ENCODE data around the gene GPN2. TPM values are rescaled to one million over a fixed set of nuclear protein-coding genes. Genes with fewer than 3 reads are reported as not detected.
A peak's percentile ranks its signal among the peaks of the same experiment; 100 is the strongest.

Gene GPN2
- total RNA-seq, 1 donor from 2014 or later: 14.6 TPM

- no peak for TF ChIP-seq CTCF (conservative IDR thresholded peaks at IDR 0.05; ENCODE audit: low read depth, low read length)
- DNase-seq (ENCODE audit: low read depth): no peak
Measured at GRCh38 chr1:26832249-26832960, 57.7 kb downstream of the GPN2 start.

GRCh38 chr1:26831546-26832248 is 58.4 kb downstream of the GPN2 start:
- no peak for DNase-seq (ENCODE audit: low read depth)
- no peak for TF ChIP-seq CTCF (conservative IDR thresholded peaks at IDR 0.05; ENCODE audit: low read depth, low read length)
- H3K4me3 ChIP-seq (ENCODE audit: low read depth, low read length): no peak overlapping the region

More at GRCh38 chr1:26832249-26832960, 57.7 kb downstream of the GPN2 start:
- H3K4me3 ChIP-seq (ENCODE audit: low read depth, low read length): no peak overlapping the region

GRCh38 chr1:26831059-26831458 is 59.0 kb downstream of the GPN2 start:
- no peak for TF ChIP-seq CTCF (conservative IDR thresholded peaks at IDR 0.05; ENCODE audit: low read depth, low read length)
- H3K4me3 ChIP-seq (ENCODE audit: low read depth, low read length): no peak overlapping the region
- no peak for DNase-seq (ENCODE audit: low read depth)

GRCh38 chr1:26829184-26829911 is 60.7 kb downstream of the GPN2 start:
- TF ChIP-seq CTCF (conservative IDR thresholded peaks at IDR 0.05; ENCODE audit: low read depth, low read length): no peak
- DNase-seq (ENCODE audit: low read depth): no peak
- H3K4me3 ChIP-seq (ENCODE audit: low read depth, low read length): no peak overlapping the region

GRCh38 chr1:26828411-26828991 is 61.6 kb downstream of the GPN2 start:
- no peak for DNase-seq (ENCODE audit: low read depth)
- H3K4me3 ChIP-seq (ENCODE audit: low read depth, low read length): no peak overlapping the region
- no peak for TF ChIP-seq CTCF (conservative IDR thresholded peaks at IDR 0.05; ENCODE audit: low read depth, low read length)

- no peak for DNase-seq (ENCODE audit: low read depth)
- no peak for TF ChIP-seq CTCF (conservative IDR thresholded peaks at IDR 0.05; ENCODE audit: low read depth, low read length)
- peak overlapping the region; percentile 69 for H3K4me3 ChIP-seq (ENCODE audit: low read depth, low read length)
Measured at GRCh38 chr1:26827663-26828062, 62.4 kb downstream of the GPN2 start.
